NB4 (cell line): ENCODE measurements around the gene CLHC1.

Experiments
- DNase-seq: peaks from one replicate; pipeline ENCODE4 v3.0.0; 2010; ENCODE audit warnings: low read depth
- H3K4me3 ChIP-seq: one replicate; pipeline ENCODE4 v1.5.1; 2011; ENCODE audit warnings: mild to moderate bottlenecking, low read depth, low read length, moderate library complexity
- CTCF ChIP-seq: IDR thresholded peaks from one replicate; pipeline ENCODE4 v1.5.1; 2012; ENCODE audit warnings: low read depth, low read length
- MAX ChIP-seq: IDR thresholded peaks from 2 replicates; pipeline ENCODE4 v1.6.1; 2011; ENCODE audit warnings: low read depth, low read length
- MYC ChIP-seq: IDR thresholded peaks from 2 replicates; pipeline ENCODE4 v1.6.1; 2011; ENCODE audit warnings: low read depth, low read length
- POLR2A ChIP-seq: IDR thresholded peaks from 2 replicates; pipeline ENCODE4 v1.6.1; 2011; ENCODE audit warnings: mild to moderate bottlenecking; ENCODE audit not compliant: insufficient read length; ENCODE audit errors: extremely low read depth

The CLHC1 gene

DNA sequence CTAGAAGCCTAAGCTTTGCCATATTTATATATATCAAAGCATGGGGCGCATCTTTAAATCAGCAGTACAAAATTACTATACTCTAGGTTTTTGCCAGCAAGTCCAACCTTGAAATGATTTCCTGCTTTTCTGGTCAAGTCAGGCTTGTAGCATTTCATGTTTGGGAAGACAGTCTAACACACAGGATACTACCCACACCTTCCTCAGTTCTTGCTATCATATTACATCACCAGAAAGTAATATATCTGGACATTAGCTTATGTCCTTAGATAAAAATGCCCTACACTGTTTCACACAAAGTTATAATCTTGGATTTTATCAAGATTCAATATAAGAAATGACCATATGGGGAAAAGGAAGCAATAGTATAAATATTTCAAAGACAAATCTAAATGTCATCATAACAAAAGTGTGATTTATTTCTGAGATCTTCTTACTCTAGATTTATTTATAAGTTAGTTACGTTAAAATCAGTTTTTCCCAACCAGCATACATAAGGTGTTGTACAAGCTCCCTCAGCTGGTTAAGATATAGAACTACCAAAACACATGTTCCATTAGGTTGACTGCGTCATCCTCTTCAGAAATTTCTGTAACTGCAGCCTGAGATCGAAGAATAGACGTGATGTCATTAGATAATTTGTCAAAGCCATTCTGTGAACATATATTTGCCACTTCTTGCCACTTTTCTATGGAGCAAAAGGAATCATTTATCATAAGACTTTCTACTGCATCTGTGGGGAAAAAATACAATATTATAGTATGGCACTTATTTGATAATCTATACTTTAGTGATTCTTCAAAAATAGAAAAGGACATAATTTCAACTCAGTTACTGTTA is 56.6 kb downstream of the CLHC1 start:
- H3K4me3 ChIP-seq, result no peak overlapping the region
- TF ChIP-seq MYC (no peak), CTCF (peak; percentile 47), POLR2A (no peak), MAX (peak; percentile 71)
- peak; percentile 75 for DNase-seq

- no peak for DNase-seq
- TF ChIP-seq MYC (no peak), POLR2A (no peak), MAX (no peak), CTCF (no peak)
- no peak overlapping the region for H3K4me3 ChIP-seq
These were observed 58.5 kb downstream of the CLHC1 start for GRCh38 chr2:55173438-55174054.

- no peak for DNase-seq
- H3K4me3 ChIP-seq, result no peak overlapping the region
- TF ChIP-seq MYC (no peak), CTCF (no peak), POLR2A (no peak), MAX (no peak)
These were observed 62.2 kb downstream of the CLHC1 start for GRCh38 chr2:55169915-55170314.

DNA sequence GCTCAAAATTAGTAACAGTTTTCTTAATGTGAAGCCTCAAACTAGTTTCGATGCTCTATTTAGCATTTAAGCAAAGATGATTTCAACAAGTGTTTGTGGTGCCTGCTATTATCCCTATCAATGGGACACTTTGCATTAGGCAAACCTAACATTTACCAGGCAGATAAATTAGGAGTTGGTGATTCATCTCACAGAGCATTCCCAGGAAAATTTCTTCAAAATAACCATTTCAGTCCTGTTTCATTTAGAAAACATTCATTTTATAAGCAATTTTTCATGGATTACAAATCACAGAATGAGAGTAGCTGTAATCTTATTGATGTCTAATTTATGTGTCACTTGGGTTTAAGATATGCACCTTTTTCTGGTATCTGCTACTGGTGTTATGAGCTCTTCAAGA is 62.7 kb downstream of the CLHC1 start:
- no peak overlapping the region for H3K4me3 ChIP-seq
- no peak for DNase-seq
- TF ChIP-seq MAX (no peak), POLR2A (no peak), CTCF (no peak), MYC (no peak)

- TF ChIP-seq MAX (peak; percentile 8; the same call in 1 of the 2 replicates), POLR2A (no peak), MYC (no peak; the same call in 1 of the 2 replicates), CTCF (peak; percentile 72)
- no peak overlapping the region for H3K4me3 ChIP-seq
- DNase-seq, result peak; percentile 80
These were observed 63.6 kb downstream of the CLHC1 start for GRCh38 chr2:55168221-55169154.
